Mucosa of gallbladder (tissue), 1 donor: Measurements from ENCODE around the gene NLGN3. TPM values are rescaled to one million over a fixed set of nuclear protein-coding genes. Genes with fewer than 3 reads are reported as not detected.

Source experiments
- DNase-seq: peaks from one replicate; pipeline ENCODE4 v3.0.0-alpha.2; 2020; ENCODE audit warnings: low spot score
- total RNA-seq: library from RNA; stranded (reverse); gene quantifications from one replicate; pipeline ENCODE4 v1.2.1, GENCODE V29; 2021
- donor health status: DM: no; HTN: no; CAD: no.

Gene NLGN3
- 2.5 TPM for total RNA-seq

- no peak for DNase-seq
Measured at GRCh38 chrX:71144651-71145050, at the start of gene NLGN3. TSS of gene NLGN3 (plus strand) at chrX:71144841. CDS start at chrX:71147750, 2,909 bp downstream.

- DNase-seq = no peak
Measured at GRCh38 chrX:71095033-71095432, 49.6 kb upstream of the NLGN3 start.

GRCh38 chrX:71095555-71095980 is 49.1 kb upstream of the NLGN3 start, which contains the start of gene FOXO4:
TSS of gene FOXO4 (plus strand) at chrX:71095851. CDS start at chrX:71096529, 678 bp downstream.
- DNase-seq = peak; percentile 92

GRCh38 chrX:71095981-71096759 is 48.5 kb upstream of the NLGN3 start:
- DNase-seq = no peak

- no peak for DNase-seq
Measured at GRCh38 chrX:71096760-71097032, 47.9 kb upstream of the NLGN3 start.

- DNase-seq = peak; percentile 44
Measured at GRCh38 chrX:71098302-71098701, 46.3 kb upstream of the NLGN3 start.

- no peak for DNase-seq
Measured at GRCh38 chrX:71098951-71099506, 45.6 kb upstream of the NLGN3 start.

- no peak for DNase-seq
Measured at GRCh38 chrX:71099736-71100135, 44.9 kb upstream of the NLGN3 start.

GRCh38 chrX:71100581-71101505 is 43.8 kb upstream of the NLGN3 start:
- no peak for DNase-seq

- DNase-seq = no peak
Measured at GRCh38 chrX:71102292-71102691, 42.3 kb upstream of the NLGN3 start.

GRCh38 chrX:71103110-71103983 is 41.3 kb upstream of the NLGN3 start:
- peak; percentile 36 for DNase-seq

GRCh38 chrX:71105628-71106027 is 39.0 kb upstream of the NLGN3 start:
- DNase-seq = no peak

GRCh38 chrX:71106427-71106826 is 38.2 kb upstream of the NLGN3 start, which contains the start of gene CXorf65:
TSS of gene CXorf65 (minus strand) at chrX:71106740. CDS start at chrX:71106556, 184 bp downstream.
- no peak for DNase-seq

GRCh38 chrX:71107245-71107644 is 37.4 kb upstream of the NLGN3 start:
- DNase-seq = no peak

- DNase-seq = no peak
Measured at GRCh38 chrX:71107762-71108360, 36.8 kb upstream of the NLGN3 start.

GRCh38 chrX:71109051-71109450 is 35.6 kb upstream of the NLGN3 start:
- no peak for DNase-seq

- peak; percentile 21 for DNase-seq
Measured at GRCh38 chrX:71111141-71111843, 33.3 kb upstream of the NLGN3 start, which contains the start of gene IL2RG. TSS of gene IL2RG (minus strand) at chrX:71111577. CDS start at chrX:71111539, 38 bp downstream.

- DNase-seq = no peak
Measured at GRCh38 chrX:71111921-71112431, 32.7 kb upstream of the NLGN3 start.

GRCh38 chrX:71117358-71117757 is 27.3 kb upstream of the NLGN3 start:
- no peak for DNase-seq
